RPMI8226 (cell line): Measurements from ENCODE around the gene RPS5.
"Not testable (repeated sequence)": the region's sequence is repeated elsewhere in the genome, so short reads cannot be mapped to it uniquely, and the experiment has no call there.

Experiments
- DNase-seq: peaks from one replicate; pipeline ENCODE4 v3.0.0-alpha.2; 2015

RPS5 gene

GRCh38 chr19:58356766-58357480 lies 30.1 kb upstream of the RPS5 start:
- DNase-seq, result no peak

DNA sequence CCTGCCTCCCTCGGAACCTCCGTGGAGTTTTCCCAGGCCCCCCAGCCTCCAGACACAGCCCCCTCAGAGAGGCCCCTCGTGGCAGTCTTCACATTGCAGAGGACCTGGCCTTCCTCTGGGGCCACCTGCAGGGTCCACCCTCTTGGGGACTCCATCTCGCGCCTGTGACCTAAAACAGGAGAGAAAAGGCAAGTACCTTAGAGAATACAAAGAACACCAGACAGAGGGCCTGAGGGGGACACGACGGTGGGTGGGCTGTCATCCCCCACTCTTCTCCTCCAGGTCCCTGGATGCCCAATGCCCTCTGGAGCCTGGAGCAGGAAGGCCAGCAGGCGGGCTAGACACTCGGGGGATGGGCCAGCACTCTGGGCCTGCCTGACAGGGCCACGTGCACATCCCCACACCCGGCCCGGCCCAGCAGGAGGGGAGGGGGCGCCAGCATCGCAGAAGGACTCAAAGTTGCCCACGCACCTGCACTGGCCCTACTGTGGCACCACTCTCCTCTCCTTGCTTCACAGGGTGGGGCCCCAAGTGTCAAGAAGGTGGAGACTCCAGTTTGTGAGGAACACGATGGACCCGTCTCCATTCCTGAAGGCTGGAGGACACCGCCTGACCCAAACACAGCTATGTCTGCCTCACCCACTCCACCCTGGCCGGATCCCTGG lies 29.5 kb upstream of the RPS5 start:
- DNase-seq, result no peak

- DNase-seq, result peak; percentile 56
These were observed 25.2 kb upstream of the RPS5 start for GRCh38 chr19:58361900-58362271.

GRCh38 chr19:58362272-58362994 lies 24.6 kb upstream of the RPS5 start, which contains the start of gene ZNF497:
ZNF497 (minus strand) TSS chr19:58362751; CDS start chr19:58357635, 5,116 bp downstream.
- DNase-seq, result peak; percentile 98

- DNase-seq, result no peak
These were observed 22.9 kb upstream of the RPS5 start for GRCh38 chr19:58364146-58364545.

- no peak for DNase-seq
These were observed 20.3 kb upstream of the RPS5 start for GRCh38 chr19:58366585-58367430.

GRCh38 chr19:58367698-58368454 lies 19.2 kb upstream of the RPS5 start:
- no peak for DNase-seq

- DNase-seq, result no peak
These were observed 18.3 kb upstream of the RPS5 start for GRCh38 chr19:58368561-58369360.

- peak; percentile 65 for DNase-seq
These were observed 14.5 kb upstream of the RPS5 start for GRCh38 chr19:58372311-58373133.

GRCh38 chr19:58374200-58374599 lies 12.9 kb upstream of the RPS5 start:
- no peak for DNase-seq

DNA sequence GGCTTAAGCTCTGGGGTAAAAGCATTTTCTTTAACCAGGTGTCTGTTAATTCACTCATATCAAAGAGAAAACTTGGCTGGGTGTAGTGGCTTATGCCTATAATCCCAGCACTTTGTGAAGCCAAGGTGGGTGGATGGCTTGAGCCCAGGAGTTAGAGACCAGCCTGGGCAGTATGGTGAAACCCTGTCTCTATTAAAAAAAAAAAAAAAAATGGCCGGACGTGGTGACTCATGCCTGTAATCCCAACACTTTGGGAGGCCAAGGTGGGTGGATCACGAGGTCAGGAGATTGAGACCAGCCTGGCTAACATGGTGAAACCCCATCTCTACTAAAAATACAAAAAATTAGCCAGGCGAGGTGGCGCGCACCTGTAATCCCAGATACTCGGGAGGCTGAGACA lies 10.3 kb upstream of the RPS5 start:
- not testable (repeated sequence) for DNase-seq

GRCh38 chr19:58379246-58379645 lies 7.8 kb upstream of the RPS5 start:
- no peak for DNase-seq

- no peak for DNase-seq
These were observed 6.9 kb upstream of the RPS5 start for GRCh38 chr19:58380037-58380661.

DNA sequence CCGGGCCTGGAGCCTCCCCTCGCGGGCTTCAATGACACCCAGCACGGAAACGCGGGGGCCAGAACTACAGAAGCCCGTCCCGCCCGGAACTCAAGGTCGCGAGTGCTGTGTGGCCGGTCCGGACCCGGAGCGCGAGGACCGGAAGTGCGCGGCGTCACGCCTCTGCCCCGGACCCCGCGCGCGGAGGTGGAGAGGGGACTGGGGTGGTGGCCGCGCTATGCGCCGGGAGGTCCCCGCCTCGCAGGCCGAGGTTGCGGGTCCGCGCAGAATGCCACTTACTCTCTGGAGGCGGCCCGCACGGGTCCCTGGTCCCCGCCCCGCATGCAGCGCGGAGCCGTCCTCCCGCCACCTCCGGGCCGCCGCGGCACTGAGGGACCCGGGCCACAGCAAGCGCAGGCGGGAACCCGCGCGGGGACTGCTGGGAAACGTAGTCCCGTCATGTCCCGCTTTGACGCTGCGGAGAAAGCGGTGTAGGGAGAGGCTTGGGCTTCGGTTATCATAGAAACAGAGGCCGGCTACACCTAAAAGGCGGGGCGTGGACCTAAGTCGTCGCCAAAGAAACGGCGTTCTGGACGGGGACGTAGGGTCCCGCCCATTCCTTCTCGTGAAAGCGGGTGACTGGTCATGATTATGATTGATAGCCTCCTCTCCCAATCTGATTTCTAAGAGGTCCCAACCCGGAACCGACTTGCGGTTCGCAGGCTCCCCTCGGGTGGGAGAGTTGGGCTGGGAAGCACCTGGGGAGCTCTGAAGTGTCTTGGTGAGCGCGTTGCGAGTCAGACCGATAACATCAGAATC lies 6.2 kb upstream of the RPS5 start, which contains the start of gene ZNF837:
ZNF837 (minus strand) TSS at position 369 of the 798 bp plus-strand sequence. CDS start 11,698 bp downstream, outside the sequence.
- DNase-seq, result peak; percentile 100

- DNase-seq, result no peak
These were observed 5.4 kb upstream of the RPS5 start for GRCh38 chr19:58381460-58382212.

- DNase-seq, result no peak
These were observed 4.0 kb upstream of the RPS5 start for GRCh38 chr19:58382997-58383603.

GRCh38 chr19:58385313-58385890 lies 1.7 kb upstream of the RPS5 start:
- no peak for DNase-seq
